Activated CD4-positive, alpha-beta T cell treated with anti-CD3 and anti-CD28 coated beads, Interleukin-2, amount 10 ng/mL, durations not matched to agents 7 days and 5 days (primary cell): ENCODE measurements around the gene ERC2. TPM values are rescaled to one million over a fixed set of nuclear protein-coding genes. Genes with fewer than 3 reads are reported as not detected.

Source experiments
- CTCF ChIA-PET: fragments of 350-600 bp; sonication (Branson Sonifier 250); formaldehyde crosslinking; loops from one replicate; lab custom pipeline; 2021; ENCODE audit warnings: antibody characterized with exemption; lab: Charles Lee
- POLR2A ChIA-PET: fragments of 350-600 bp; sonication (Branson Sonifier 250); formaldehyde crosslinking; loops from one replicate; lab custom pipeline; 2021; ENCODE audit warnings: antibody characterized with exemption; lab: Charles Lee
- DNase-seq: peaks from one replicate; pipeline ENCODE4 v3.0.0-alpha.2; 2020
- H3K27ac Mint-ChIP-seq: one replicate; pipeline ENCODE4 v1.8.0; 2021; ENCODE audit warnings: mild to moderate bottlenecking, moderate library complexity, mixed read lengths
- H3K27me3 Mint-ChIP-seq: one replicate; pipeline ENCODE4 v1.8.0; 2021; ENCODE audit warnings: mixed read lengths
- H3K36me3 Mint-ChIP-seq: one replicate; pipeline ENCODE4 v1.8.0; 2021; ENCODE audit warnings: low read depth, mixed read lengths
- H3K4me1 Mint-ChIP-seq: one replicate; pipeline ENCODE4 v1.8.0; 2021; ENCODE audit warnings: mixed read lengths
- H3K4me3 Mint-ChIP-seq: one replicate; pipeline ENCODE4 v1.8.0; 2021; ENCODE audit warnings: mild to moderate bottlenecking, moderate library complexity, mixed read lengths
- H3K9me3 Mint-ChIP-seq: one replicate; pipeline ENCODE4 v1.8.0; 2021; ENCODE audit warnings: mixed read lengths
- total RNA-seq, 2 experiments: library from RNA; stranded (reverse); gene quantifications; one replicate each; pipeline ENCODE4 v1.2.3, GENCODE V29; 2021

The ERC2 gene
- total RNA-seq, 2 experiments from 2014 or later = not detected

DNA sequence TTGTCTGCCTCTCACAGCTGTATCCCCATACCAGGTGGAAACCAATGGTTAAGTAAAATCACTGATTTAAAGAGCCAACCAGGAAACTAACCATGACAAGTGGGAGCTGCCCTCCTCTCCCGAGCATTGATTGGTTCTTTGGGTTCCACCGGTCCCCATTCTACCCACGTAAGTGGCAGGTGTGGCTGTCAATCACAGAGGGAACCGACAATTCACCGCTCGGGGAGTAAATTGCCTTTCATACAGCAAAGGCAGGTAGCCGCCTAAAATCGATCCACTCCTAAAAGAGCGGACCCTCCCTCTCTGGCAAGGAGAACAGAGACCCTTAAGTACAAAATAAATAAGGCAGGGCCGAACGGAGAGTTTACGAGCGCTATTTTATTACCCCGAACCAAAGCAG is 1.2 kb downstream of the ERC2 start:
- peaks cover 6% of the 10 kb centered on the region for H3K4me1 Mint-ChIP-seq
- POLR2A ChIA-PET = no interaction called here
- peak; percentile 33 for DNase-seq
- H3K27me3 Mint-ChIP-seq = peaks cover 68% of the 10 kb centered on the region
- H3K9me3 Mint-ChIP-seq = no peaks in the 10 kb centered on the region
- no peaks in the 10 kb centered on the region for H3K36me3 Mint-ChIP-seq
- peak overlapping the region; percentile 57 for H3K4me3 Mint-ChIP-seq
- CTCF ChIA-PET = no interaction called here
- H3K27ac Mint-ChIP-seq = no peak overlapping the region

DNA sequence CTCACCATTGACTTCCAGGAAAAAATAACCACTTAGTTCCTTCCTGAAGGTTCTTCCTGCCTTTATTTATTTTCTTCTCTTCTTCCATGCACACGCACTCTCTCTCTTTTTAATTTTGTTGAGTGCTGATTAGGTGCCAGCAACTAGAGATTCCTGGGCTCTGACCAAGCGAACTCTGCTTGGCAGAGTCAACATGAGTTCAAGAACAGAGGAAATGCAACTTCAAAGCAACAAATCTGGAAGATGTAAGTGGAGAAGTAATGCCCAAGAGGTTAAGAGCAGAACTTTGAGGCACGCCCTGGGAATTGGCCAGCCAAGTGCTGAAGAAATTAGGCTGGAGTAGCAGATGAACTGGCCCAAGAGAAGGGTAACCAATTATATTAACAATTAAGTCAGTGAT is 8.5 kb downstream of the ERC2 start:
- CTCF ChIA-PET = no interaction called here
- Mint-ChIP-seq H3K4me1 (no peaks in the 10 kb centered on the region), H3K27me3 (peaks cover 36% of the 10 kb centered on the region), H3K27ac (no peak overlapping the region), H3K9me3 (no peaks in the 10 kb centered on the region), H3K4me3 (no peak overlapping the region), H3K36me3 (no peaks in the 10 kb centered on the region)
- no peak for DNase-seq
- POLR2A ChIA-PET = no interaction called here

DNA sequence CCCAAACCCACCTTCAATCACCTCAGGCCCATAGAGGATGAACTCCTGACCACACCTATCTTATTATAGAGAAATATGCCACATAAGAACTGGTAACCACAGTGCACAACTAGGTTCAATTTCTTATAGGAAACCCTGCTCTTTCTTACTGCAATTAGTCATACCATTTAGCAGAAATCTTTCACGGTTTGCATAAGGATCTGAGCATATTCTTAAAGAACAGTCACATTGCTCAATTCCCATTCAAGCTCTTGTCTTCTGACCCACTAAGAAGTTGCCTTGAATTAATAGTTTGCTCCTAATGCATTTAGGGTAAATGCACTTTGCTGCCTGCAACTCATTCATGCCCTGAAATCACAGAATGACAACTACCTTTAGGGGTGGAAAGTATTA is 9.2 kb downstream of the ERC2 start:
- POLR2A ChIA-PET = no interaction called here
- CTCF ChIA-PET = no interaction called here
- no peak overlapping the region for H3K4me3 Mint-ChIP-seq
- H3K4me1 Mint-ChIP-seq = no peaks in the 10 kb centered on the region
- H3K27ac Mint-ChIP-seq = no peak overlapping the region
- H3K36me3 Mint-ChIP-seq = no peaks in the 10 kb centered on the region
- peaks cover 35% of the 10 kb centered on the region for H3K27me3 Mint-ChIP-seq
- DNase-seq = no peak
- no peaks in the 10 kb centered on the region for H3K9me3 Mint-ChIP-seq

DNA sequence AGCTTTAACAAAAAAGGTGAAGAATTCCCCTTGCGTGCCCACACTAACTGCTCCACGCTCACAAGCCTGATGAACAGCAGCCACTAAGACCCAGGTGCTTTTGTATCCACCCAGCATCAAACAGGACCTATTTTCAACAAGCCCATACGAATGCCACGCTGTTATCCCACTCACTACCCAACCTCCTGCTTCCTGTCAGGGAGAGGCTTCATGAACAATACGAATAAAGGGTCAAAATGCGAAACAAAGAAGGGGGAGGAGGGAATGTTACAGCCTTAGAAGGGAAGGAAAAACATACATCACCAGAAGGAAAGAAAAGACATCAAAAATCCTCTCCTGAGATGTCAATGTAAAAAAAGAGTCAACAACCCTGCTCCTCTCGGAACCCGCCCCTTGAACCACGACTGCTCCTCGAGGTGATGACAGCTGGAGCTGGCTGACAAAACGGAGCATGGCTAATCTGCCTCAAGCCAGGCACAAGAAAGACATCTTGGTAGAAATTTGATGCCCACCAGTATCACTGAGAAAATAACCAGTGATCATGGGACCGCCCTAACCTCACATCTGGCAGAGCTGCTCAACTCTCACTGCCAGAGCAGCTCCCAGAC is 9.7 kb downstream of the ERC2 start:
- CTCF ChIA-PET = interaction anchor here (0.6 kb wide), 1 partner anchor 1875 kb away, joined by 3 read pairs; no protein-coding TSS in a partner anchor
- POLR2A ChIA-PET = no interaction called here

DNA sequence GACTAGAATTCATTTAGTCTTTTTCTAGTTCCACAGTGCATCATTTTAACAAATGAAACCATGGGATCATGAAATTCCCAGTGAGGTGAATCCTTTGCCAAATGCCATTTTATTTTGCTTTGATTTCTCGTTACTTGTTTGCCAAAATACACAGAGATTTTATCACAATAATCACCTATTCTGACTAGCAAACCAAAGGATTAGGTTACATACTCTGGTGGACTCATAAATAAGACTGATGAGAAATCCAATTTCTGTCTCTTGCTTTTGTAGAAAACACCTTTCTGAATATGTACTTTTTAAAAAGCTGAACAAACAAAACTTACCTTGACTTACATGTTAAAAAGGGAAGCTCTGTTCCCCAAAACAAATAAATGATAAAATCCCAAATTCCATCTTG is 12.2 kb downstream of the ERC2 start:
- ChIA-PET CTCF (interaction anchor here (1.2 kb wide), 1 partner anchor 108 kb away, joined by 3 read pairs; no protein-coding TSS in a partner anchor), POLR2A (no interaction called here)
- DNase-seq = no peak
- no peaks in the 10 kb centered on the region for H3K36me3 Mint-ChIP-seq
- no peaks in the 10 kb centered on the region for H3K4me1 Mint-ChIP-seq
- H3K9me3 Mint-ChIP-seq = no peaks in the 10 kb centered on the region
- H3K27ac Mint-ChIP-seq = no peak overlapping the region
- no peak overlapping the region for H3K4me3 Mint-ChIP-seq
- H3K27me3 Mint-ChIP-seq = peaks cover 32% of the 10 kb centered on the region

More for the DNA sequence above, 9.7 kb downstream of the ERC2 start:
- peaks cover 33% of the 10 kb centered on the region for H3K27me3 Mint-ChIP-seq
- no peak for DNase-seq
- H3K4me3 Mint-ChIP-seq = no peak overlapping the region
- no peaks in the 10 kb centered on the region for H3K4me1 Mint-ChIP-seq
- H3K27ac Mint-ChIP-seq = no peak overlapping the region
- H3K36me3 Mint-ChIP-seq = no peaks in the 10 kb centered on the region
- no peaks in the 10 kb centered on the region for H3K9me3 Mint-ChIP-seq

DNA sequence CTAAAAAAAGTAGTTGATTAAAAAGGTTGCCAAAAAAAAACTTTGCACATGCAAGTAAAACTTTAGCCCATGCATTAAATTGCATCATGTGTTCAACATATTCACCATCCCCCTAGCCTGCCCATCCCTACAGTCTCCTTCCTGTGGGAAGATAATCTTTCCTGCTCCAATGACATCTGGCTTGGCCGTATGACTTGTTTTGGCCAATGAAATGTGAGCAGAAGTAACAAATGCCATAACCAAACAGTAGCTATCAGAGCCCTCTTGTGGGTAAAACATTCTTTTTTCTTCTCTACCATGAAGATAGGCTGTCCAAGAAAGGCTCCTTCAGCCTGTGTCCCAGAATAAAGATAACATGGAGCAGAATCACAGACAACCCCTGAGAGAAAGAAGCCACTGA is 15.3 kb downstream of the ERC2 start:
- ChIA-PET CTCF (no interaction called here), POLR2A (no interaction called here)
- DNase-seq = no peak
- H3K27me3 Mint-ChIP-seq = peaks cover 28% of the 10 kb centered on the region
- H3K4me3 Mint-ChIP-seq = no peak overlapping the region
- H3K9me3 Mint-ChIP-seq = no peaks in the 10 kb centered on the region
- no peaks in the 10 kb centered on the region for H3K36me3 Mint-ChIP-seq
- H3K4me1 Mint-ChIP-seq = no peaks in the 10 kb centered on the region
- no peak overlapping the region for H3K27ac Mint-ChIP-seq

DNA sequence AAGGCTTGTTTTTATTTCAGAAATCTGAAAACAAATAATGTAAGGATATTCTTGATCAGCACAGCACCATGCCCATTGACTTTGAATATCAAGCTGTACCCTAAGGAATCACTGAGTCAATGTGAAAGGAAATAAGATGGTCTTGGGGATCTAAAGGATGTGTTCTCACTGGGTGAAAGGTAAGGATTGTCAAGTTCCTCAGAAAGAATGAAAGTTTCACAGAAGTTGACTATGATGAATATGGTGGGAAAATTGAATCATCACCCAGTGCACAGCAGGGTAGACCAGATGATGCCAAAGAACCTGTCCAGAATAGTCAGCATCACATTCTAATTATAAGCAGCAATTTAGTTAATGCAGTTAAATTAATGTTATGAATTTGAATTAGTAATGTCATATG is 16.2 kb downstream of the ERC2 start:
- POLR2A ChIA-PET = no interaction called here
- no peaks in the 10 kb centered on the region for H3K4me1 Mint-ChIP-seq

DNA sequence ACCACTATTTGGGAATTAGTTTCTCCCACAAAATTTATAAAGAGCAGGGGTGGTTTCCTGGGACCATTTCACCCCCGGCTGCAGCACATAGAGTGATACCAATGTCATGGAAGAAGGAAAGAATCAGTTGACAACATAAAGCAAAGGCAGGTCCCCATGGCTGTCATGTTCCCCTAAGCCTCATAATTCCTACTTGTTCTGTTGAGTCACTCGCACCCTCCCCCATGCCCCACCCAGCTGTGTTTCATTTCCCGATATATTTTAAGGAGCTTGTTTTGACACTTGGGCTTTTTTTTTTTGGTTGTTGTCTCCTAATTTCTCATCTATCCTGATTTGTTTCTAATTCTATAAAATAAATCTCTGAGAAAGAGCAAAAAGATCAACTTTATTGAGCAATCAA is 24.9 kb downstream of the ERC2 start:
- DNase-seq = no peak
- Mint-ChIP-seq H3K27ac (no peak overlapping the region), H3K4me1 (no peaks in the 10 kb centered on the region), H3K27me3 (peaks cover 2% of the 10 kb centered on the region), H3K36me3 (no peaks in the 10 kb centered on the region), H3K4me3 (no peak overlapping the region), H3K9me3 (peaks cover 2% of the 10 kb centered on the region)
- ChIA-PET CTCF (no interaction called here), POLR2A (no interaction called here)

More for the DNA sequence above, 16.2 kb downstream of the ERC2 start:
- H3K36me3 Mint-ChIP-seq = no peaks in the 10 kb centered on the region
- H3K9me3 Mint-ChIP-seq = no peaks in the 10 kb centered on the region
- no peak overlapping the region for H3K27ac Mint-ChIP-seq
- CTCF ChIA-PET = no interaction called here
- DNase-seq = no peak
- no peak overlapping the region for H3K4me3 Mint-ChIP-seq
- H3K27me3 Mint-ChIP-seq = peaks cover 21% of the 10 kb centered on the region

DNA sequence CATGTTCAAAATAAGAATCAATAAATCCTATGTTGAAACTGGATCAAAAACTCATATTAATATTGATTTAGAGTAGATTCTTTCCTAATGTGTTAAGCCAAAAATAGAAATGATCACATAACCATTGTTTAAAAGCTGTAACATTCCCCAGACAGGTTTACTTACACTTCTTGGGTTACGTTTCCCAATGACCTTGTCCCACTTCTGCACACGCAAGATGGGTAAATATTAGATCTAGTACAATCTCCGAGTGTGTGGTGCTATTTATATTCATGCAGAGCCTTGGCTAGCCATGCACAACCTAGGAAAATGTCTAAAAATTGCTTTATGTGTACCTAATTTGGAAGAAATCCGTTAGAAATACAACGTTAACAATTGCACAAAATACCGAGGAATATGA is 39.6 kb downstream of the ERC2 start:
- no peak overlapping the region for H3K27ac Mint-ChIP-seq
- H3K9me3 Mint-ChIP-seq = no peaks in the 10 kb centered on the region
- peaks cover 2% of the 10 kb centered on the region for H3K27me3 Mint-ChIP-seq
- POLR2A ChIA-PET = no interaction called here
- CTCF ChIA-PET = no interaction called here
- no peaks in the 10 kb centered on the region for H3K36me3 Mint-ChIP-seq
- no peaks in the 10 kb centered on the region for H3K4me1 Mint-ChIP-seq
- H3K4me3 Mint-ChIP-seq = no peak overlapping the region
- no peak for DNase-seq

DNA sequence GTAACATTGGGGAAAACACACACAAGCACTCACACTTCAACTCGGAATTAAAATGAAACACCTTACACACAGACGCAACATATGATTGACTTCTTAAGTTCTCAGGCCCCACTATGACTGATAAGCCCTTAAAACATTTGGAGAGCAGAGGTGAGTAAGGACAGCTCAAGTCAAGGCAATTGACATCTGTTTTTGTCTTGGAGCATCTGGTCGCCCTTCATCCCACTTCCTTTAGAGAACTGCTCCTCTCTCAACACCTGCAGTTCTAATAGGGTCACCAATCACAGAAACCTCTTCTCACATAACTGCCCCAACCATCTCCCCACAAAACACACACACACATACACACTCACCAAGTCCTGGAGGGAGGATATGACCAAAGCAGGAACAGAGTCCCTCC is 43.4 kb downstream of the ERC2 start:
- no peaks in the 10 kb centered on the region for H3K4me1 Mint-ChIP-seq
- ChIA-PET POLR2A (no interaction called here), CTCF (no interaction called here)
- no peaks in the 10 kb centered on the region for H3K27me3 Mint-ChIP-seq
- H3K36me3 Mint-ChIP-seq = no peaks in the 10 kb centered on the region
- no peak for DNase-seq
- H3K27ac Mint-ChIP-seq = no peak overlapping the region
- no peaks in the 10 kb centered on the region for H3K9me3 Mint-ChIP-seq
- H3K4me3 Mint-ChIP-seq = no peak overlapping the region

DNA sequence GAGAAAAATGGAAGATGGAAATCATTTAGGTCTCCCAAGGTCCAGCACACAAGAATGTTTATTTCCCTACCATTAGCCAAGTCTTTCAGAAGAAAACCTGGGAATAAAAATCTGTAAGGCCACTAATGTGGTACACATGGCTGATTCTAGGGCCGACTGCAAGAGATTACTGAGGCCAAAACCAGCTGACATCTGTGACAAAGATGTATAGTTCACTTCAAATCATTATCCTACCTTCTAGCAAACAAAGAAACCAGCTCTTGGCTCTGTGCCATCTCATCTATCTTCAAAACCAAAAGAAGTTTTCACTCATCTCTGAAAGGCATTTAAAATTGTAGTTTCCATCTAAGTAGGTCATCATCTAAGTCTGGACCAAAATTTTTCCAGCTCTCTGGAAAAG is 43.9 kb downstream of the ERC2 start:
- Mint-ChIP-seq H3K4me1 (no peaks in the 10 kb centered on the region), H3K9me3 (no peaks in the 10 kb centered on the region), H3K27me3 (peaks cover 2% of the 10 kb centered on the region), H3K27ac (no peak overlapping the region), H3K4me3 (no peak overlapping the region), H3K36me3 (no peaks in the 10 kb centered on the region)
- POLR2A ChIA-PET = no interaction called here
- no peak for DNase-seq
- CTCF ChIA-PET = no interaction called here

DNA sequence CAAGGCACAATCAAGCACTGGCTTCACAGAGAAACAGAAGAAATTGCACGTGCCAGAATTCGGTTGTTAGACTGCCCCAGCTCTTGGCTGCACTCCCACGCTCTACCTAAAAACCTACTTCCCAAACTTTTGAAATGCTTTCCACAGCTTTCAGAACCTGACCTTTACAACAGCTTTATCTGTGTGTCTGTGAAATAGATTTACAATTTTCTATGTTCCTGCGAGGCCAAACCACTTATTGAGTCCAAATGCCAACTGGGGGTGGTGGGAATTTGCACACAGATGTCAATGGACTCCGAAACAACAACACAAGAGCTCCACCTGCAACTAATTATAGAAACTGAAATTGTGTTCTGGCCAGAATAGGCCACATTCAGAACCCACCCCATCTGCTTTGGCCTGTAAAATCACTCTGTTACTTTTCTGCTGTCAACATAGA is 44.6 kb downstream of the ERC2 start:
- Mint-ChIP-seq H3K27me3 (peaks cover 5% of the 10 kb centered on the region), H3K36me3 (no peaks in the 10 kb centered on the region), H3K27ac (no peak overlapping the region), H3K4me3 (no peak overlapping the region), H3K4me1 (no peaks in the 10 kb centered on the region), H3K9me3 (no peaks in the 10 kb centered on the region)
- ChIA-PET CTCF (interaction anchor here (0.7 kb wide), 1 partner anchor 901 kb away, joined by 5 read pairs; no protein-coding TSS in a partner anchor), POLR2A (no interaction called here)
- DNase-seq = no peak

DNA sequence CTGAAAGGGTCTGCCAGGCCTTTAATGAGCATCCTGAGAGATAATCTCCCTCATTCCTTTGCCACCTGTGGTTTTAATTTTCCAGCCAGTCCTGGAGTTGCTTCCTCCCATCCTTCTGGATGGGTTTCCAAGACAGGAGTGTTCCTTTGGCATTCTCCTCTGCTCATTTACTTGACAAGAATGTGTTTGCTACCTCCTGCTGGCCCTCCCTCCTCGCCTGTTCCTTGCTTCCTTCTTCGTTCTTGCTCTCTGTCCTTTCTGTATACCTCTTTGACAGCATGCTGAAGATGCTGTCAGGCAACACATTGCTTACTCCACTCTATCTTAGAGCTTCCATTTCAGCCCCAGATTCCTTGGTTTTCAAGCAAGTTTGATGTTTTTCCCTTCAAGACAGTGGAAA is 46.0 kb downstream of the ERC2 start:
- POLR2A ChIA-PET = no interaction called here
- no peak for DNase-seq
- H3K9me3 Mint-ChIP-seq = no peaks in the 10 kb centered on the region
- H3K4me3 Mint-ChIP-seq = no peak overlapping the region
- no peak overlapping the region for H3K27ac Mint-ChIP-seq
- H3K36me3 Mint-ChIP-seq = no peaks in the 10 kb centered on the region
- no peaks in the 10 kb centered on the region for H3K4me1 Mint-ChIP-seq
- peaks cover 7% of the 10 kb centered on the region for H3K27me3 Mint-ChIP-seq
- CTCF ChIA-PET = no interaction called here

DNA sequence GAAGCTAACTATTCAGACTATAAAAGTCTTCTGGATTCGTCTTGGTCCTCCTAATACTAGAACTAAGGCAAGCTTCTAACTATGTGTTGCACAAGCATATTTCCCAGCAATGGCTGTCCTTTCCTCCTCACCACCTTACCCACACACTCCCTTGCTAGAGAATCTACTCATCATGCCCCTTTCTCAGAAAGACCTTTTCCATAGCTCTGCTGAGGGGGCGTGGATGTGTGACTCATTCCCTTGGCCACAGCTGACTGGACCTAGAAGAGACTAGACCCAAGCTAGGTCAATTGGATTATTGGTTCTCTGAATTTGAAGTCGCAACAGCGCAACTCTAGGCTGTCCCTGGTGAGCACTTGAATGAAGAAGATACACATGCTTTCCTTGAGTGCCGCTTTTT is 47.1 kb downstream of the ERC2 start:
- DNase-seq = no peak
- no peaks in the 10 kb centered on the region for H3K9me3 Mint-ChIP-seq
- ChIA-PET CTCF (no interaction called here), POLR2A (no interaction called here)
- H3K4me1 Mint-ChIP-seq = no peaks in the 10 kb centered on the region
- H3K27ac Mint-ChIP-seq = no peak overlapping the region
- peaks cover 7% of the 10 kb centered on the region for H3K27me3 Mint-ChIP-seq
- no peaks in the 10 kb centered on the region for H3K36me3 Mint-ChIP-seq
- no peak overlapping the region for H3K4me3 Mint-ChIP-seq
